Suppressor macrophage (primary cell): Measurements from ENCODE around the gene TK1.
"Not testable (repeated sequence)": the region's sequence is repeated elsewhere in the genome, so short reads cannot be mapped to it uniquely, and the experiment has no call there.

Experiments
- DNase-seq, 4 experiments: peaks; one replicate each; pipeline ENCODE4 v3.0.0-alpha.2; 2020 to 2022

Gene TK1

DNA sequence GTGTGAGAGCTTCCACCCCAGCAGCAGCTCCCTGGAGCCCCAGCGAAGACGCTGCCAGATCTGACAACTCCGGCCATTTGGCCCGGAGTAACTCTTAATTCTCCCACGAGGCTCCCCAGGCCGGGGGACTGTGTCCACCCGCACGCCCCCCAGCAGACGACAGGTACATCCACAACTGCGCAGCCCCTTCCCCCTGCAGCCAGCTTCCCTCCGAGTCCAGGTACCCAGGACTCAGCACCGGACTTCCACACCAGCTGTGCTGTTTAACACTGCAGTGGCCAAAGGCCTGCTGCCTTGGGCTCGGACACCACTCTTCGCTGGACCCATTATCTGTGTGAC, 11.2 kb downstream of the TK1 start:
- DNase-seq, result no peak

DNA sequence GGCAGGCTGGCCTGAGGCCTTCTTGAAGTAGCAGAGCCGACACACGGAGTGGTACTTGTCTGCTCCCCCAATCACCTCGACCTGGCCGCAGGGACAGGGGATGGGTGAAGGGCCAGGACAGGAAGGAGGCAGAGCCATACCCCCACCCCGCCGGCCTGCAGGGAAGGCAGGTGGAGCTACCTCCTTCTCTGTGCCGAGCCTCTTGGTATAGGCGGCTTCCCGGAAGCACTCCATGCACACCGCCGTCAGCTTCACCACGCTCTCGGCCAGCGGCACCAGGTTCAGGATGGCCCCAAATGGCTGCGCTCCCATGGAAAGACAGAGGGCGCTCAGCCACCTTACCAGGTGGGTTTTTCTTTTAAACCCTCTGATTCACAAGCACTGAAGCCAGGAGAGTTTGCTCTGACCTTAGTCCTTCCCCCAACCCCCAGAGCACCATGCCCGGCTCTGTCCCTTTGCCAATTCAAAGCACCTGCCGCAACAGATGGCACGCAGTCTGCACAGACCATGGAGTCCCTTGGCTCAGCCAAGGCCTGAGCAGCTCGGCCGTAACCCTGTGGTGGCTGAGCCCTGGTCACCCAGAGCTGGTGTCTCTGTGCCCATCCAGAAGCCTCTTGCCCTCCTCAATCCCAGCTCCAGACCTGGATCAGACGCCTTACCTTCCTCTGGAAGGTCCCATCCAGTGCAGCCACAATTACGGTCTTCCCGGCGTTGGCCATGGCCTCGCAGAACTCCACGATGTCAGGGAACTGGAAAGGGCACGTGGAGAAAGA, 11.8 kb downstream of the TK1 start:
- no peak for DNase-seq

DNA sequence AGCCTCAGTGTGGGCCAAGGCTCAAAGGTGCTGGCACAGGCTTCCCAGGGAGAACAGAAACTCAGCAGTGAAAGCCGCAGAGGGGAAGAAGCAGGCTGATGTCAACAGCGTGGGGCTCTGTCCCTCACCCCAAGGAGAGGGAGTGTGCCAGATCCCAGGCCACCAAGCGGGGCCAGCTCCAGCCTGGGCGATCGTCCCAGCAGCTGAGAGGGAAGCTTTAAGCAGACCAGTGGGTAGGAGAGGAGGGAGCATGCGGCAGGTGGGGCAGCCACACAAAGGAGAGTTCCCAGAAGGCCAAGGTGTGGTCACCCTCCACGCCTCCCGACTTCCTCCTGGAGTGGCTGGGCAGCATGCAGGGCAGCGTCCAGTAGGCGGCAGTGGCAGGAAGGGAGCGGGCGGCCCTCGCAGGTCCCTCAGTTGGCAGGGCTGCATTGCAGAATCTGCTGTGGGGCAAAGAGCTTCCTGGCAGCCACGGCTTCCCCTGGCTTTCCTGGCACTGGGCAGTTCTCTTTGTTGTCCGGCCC, 12.4 kb downstream of the TK1 start:
- DNase-seq, result peak; percentile 87 to 93 (median 92)

DNA sequence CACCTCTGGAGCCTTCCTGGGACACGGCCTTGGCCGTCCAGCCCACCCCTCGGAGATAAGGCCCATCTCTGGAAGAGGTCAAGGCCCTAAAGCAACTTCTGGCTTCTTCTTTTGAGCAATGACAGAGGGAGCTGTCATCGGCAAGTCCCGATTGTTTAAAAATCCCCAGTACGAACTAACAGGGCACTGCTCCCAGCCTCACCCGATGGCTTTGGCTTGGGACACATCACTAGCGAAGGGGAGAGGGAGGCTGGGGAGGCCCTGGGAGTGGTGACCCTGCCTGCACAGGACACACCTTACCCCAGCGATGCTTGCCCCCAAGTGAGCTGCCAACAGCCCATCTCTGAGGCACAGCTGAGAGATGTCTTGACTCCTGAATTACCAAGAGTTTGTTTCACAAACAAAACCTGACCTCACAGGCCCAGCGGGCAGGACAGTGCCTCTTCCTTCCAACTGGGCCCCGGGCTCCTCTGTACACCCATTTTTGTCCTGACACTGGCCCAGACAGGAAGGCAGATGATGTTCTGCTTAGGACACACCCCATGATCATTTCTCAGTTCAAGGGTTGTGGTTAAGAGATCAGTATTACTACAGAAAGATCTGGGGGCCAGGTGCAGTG, 13.6 kb downstream of the TK1 start:
- DNase-seq, result peak in 3 of 4 experiments; percentile 41 to 46 (median 41)

DNA sequence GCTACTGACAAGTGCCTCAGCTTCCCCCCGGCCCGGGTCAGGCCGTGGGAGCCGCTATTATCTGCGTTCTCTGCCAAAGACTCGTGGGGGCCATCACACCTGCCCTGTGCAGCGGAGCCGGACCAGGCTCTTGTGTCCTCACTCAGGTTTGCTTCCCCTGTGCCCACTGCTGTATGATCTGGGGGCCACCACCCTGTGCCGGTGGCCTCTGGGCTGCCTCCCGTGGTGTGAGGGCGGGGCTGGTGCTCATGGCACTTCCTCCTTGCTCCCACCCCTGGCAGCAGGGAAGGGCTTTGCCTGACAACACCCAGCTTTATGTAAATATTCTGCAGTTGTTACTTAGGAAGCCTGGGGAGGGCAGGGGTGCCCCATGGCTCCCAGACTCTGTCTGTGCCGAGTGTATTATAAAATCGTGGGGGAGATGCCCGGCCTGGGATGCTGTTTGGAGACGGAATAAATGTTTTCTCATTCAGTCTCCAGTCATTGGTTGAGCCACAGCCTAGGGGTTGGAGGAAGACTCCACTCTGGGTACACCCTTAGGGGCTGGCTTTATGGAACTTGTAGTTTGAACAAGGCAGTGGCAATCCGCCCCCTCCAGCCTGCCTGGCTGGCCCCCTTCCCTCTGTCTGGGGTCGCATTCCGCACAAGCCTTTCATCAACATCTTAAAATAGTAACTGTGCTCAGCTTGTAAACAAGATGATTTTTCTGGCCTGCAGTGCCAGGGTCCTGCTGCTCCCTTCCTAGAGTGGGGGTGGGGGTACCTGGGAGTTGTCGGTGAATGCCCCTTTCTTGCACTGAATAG, 14.4 kb downstream of the TK1 start:
- peak; percentile 67 to 88 (median 78) for DNase-seq

DNA sequence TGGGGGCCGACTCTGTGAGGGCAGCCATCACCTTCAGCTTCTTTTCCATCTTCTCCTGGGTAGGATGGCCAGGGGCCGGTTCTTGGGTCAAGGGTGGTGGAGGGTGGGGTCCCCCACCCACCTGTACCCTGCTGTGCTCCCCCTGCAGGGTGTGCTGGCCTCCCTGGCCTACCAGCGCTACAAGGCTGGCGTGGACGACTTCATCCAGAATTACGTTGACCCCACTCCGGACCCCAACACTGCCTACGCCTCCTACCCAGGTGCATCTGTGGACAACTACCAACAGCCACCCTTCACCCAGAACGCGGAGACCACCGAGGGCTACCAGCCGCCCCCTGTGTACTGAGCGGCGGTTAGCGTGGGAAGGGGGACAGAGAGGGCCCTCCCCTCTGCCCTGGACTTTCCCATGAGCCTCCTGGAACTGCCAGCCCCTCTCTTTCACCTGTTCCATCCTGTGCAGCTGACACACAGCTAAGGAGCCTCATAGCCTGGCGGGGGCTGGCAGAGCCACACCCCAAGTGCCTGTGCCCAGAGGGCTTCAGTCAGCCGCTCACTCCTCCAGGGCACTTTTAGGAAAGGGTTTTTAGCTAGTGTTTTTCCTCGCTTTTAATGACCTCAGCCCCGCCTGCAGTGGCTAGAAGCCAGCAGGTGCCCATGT, 15.1 kb downstream of the TK1 start:
- not testable (repeated sequence) for DNase-seq

DNA sequence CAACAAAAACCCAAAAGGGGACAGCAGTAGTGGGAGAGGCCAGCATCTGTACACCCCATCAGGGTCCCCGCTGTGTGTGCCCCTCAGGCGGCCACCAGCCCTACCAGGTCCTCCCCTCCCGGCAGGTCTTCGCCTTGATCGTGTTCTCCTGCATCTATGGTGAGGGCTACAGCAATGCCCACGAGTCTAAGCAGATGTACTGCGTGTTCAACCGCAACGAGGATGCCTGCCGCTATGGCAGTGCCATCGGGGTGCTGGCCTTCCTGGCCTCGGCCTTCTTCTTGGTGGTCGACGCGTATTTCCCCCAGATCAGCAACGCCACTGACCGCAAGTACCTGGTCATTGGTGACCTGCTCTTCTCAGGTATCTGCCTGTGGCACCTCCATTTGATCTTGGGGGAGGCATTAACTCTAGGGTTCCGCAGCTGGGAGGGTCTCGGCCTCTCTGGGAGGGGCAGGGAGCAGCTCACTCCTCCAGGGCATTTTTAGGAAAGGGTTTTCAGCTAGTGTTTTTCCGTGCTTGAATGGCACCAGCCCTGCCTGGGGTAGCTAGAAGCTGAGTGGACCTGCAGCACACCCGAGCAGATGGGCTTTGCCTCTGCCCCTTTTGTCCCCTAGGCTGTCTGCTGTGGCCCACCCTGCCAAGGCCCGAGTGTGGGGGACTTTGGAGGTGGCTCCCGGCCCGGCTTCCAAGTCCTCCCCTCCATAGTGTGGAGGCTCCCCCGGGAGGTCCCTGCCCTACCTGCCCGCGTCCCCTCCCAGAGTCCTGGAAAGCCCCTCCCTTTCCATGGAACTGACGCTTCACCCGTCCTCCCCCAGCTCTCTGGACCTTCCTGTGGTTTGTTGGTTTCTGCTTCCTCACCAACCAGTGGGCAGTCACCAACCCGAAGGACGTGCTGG, 15.9 kb downstream of the TK1 start:
- DNase-seq, result peak in 3 of 4 experiments; percentile 44 to 65 (median 49)

DNA sequence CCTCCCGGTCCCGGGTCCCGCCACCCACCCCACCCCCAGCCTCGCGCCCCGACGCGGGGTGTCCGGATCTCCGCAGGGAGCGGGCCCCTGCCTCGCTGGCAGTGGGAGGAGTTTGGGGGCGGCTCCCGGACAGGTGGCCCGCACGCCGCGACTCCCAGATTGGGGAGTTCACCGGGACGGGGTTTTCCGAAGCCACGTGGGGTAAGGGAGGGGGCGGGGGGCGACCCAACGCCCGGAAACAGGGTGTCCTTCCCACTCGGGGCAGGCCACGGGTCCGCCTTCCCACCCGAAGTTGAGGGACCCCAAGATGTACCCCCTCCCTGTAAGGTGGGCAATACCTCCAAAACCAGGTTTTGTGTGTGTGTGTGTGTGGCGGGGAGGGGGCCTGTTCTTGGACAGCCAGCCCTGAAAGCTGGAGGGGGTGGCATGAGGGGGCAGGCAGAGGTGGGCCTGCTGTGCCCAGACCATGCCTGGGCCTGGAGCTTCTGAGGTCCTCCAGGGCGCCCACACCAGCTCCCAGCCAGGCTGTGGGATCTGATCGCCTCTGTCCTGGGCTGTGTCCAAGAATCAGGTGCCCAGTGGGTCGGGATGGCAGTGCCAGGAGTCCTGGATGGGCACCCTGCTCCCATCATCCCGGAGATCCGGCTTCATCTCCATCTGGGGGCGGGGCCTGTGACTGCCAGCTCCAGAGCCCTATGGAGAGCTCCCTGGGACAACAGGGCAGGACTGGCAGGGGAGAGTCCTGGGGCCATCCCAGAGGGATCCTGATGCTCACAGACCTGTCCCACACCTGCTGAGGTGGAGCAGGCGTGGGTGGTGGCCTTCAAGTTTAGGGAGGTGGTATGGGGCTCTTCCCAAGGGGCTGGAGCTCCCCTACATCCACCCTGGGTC, 17.7 kb downstream of the TK1 start:
- peak in 3 of 4 experiments; percentile 46 to 64 (median 47) for DNase-seq

DNA sequence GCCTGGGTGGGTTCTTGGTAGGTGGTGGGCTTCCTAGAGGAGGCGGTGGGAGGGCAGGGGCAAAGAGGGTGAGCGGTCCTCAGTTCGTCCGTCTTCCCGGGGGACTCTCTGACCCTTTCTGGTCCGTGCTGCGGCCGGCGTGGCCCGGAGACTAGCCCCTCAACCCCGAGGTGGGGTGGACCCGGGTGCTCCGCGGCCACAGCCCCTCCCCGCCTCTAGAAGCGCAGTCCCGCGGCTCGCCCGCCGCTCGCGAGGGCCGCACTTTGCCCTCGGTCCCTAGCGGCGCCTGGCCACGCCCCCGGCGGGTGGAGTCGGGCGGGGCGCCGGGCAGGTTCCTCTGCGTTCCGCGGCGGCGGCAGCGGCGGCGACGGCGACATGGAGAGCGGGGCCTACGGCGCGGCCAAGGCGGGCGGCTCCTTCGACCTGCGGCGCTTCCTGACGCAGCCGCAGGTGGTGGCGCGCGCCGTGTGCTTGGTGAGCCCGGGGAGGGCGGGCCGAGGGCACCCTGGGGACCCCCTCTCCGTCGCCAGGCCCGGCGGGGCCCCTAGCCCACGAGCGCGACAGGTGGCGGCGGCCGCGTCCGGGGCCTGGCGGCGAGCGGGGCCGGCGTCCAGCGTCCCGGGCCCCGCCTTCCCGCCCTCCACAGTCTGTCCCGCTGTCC, 18.5 kb downstream of the TK1 start, which contains the start of gene SYNGR2:
SYNGR2 (plus strand) TSS at position 340 of the 661 bp plus-strand sequence; CDS start at position 376, 36 bp downstream.
- peak; percentile 91 to 98 (median 94) for DNase-seq

DNA sequence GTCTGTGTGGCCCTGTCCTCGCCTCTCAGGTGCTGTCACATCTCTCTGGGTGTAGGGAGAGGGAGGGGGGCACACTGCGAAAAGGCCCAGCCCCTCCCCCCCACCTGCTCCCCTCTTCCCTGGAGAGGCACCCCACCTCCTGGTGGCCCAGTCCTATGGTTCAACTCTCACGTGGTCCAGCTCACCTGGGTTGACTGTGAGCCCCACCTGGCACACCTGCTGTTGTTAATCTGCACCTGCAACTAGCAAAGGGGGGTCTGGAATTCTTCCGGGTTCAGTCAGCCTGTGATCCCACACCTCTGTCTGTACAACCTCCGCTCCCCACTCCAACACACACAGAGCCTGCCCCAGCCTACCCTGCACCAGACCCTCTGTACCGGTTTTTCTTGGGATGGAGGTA, 20.4 kb downstream of the TK1 start:
- no peak for DNase-seq

DNA sequence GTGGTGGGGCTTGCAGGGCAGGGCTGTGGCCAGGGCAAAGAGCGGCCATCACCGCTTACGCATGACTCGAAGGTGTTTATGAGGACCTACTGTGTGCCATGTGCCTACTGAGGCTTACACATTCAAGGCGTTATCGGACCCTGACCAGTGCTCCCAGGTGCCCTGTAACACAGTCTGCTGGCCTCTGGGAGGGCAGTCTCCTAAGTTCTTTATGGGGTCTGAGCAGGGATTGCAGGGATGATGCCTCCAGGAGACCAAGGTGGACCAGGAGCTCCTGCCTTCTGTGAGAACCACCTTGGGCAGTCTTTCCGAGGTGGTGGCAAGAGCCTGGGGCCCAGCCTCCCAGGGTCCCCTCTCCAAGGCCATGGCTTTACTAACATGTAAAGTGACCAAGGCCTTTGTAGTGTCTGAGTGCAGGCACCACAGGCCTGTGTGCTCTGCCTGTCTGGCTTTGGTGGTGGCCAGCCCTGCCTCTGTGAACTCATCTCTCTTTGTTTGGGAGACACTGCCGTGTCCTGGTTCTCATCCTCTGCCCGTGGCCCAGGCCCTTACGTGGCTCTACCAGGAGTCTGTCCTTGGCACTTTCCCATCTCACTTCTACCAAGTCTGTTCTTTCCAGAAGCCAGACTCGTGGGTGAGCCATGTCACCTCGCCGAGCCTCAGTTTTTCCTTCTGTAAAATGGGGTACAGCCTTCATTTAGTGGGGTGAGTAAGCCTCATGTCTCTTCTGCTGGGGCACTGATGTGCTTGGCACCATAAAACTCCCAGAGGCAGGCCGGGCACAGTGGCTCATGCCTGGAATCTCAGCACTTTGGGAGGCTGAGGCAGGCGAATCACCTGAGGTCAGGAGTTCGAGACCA, 21.9 kb downstream of the TK1 start:
- DNase-seq, result no peak

DNA sequence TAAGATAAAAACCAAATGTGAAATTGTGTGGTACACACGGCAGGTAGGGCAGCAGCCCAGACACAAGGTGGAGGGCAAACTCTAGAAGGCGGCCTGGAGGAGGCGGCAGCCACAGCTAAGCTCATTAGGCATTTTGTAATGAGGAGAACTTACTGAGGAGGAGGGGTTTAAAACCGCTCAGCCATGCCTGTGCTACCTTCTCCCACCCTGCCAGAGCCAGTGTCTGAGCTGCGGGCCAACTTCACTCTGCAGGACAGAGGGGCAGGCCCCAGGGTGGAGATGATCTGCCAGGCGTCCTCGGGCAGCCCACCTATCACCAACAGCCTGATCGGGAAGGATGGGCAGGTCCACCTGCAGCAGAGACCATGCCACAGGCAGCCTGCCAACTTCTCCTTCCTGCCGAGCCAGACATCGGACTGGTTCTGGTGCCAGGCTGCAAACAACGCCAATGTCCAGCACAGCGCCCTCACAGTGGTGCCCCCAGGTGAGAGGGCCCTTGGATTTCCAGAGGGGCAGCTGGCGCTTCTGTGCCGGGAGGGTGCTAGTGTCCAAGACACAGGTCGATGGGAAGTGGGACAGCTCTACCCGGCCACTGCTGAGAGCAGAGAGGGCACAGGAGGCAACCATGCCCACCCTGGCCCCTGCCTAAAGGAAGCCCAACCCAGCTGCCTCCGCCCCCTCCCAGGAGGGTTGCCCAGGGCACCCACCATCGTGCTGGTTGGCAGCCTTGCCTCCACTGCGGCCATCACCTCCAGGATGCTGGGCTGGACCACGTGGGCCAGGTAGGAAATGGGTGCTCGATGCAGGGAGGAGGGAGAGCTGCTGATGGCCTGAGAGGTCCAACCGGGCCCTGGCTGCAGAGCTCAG, 22.7 kb downstream of the TK1 start:
- DNase-seq, result no peak

DNA sequence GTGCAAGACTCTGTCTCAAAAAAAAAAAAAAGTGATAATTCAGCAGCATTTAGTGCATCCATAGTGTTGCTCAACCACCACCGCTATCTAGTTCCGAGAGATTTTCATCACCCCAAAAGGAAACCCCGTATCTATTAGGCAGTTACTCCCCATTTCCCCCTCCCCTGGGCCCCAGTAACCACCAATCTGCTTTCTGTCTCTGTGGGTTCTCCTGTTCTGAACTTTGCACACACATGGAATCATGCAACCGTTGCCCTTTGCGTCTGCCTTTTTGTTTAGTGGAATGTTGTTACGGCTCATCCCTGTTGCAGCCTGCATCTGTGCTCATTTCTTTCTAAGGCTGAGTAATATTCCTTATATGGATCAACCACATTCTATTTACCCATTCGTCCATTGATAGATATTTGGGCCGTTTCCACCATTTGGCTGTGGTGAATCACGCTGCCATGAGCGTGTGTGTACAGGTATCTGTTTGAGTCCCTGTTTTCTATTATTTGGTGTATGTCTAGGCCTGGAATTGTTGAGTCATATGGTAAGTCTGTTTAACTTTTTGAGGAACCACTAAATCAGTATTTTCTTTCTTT, 27.2 kb downstream of the TK1 start:
- DNase-seq, result peak in 3 of 4 experiments; percentile 36 to 53 (median 44)

DNA sequence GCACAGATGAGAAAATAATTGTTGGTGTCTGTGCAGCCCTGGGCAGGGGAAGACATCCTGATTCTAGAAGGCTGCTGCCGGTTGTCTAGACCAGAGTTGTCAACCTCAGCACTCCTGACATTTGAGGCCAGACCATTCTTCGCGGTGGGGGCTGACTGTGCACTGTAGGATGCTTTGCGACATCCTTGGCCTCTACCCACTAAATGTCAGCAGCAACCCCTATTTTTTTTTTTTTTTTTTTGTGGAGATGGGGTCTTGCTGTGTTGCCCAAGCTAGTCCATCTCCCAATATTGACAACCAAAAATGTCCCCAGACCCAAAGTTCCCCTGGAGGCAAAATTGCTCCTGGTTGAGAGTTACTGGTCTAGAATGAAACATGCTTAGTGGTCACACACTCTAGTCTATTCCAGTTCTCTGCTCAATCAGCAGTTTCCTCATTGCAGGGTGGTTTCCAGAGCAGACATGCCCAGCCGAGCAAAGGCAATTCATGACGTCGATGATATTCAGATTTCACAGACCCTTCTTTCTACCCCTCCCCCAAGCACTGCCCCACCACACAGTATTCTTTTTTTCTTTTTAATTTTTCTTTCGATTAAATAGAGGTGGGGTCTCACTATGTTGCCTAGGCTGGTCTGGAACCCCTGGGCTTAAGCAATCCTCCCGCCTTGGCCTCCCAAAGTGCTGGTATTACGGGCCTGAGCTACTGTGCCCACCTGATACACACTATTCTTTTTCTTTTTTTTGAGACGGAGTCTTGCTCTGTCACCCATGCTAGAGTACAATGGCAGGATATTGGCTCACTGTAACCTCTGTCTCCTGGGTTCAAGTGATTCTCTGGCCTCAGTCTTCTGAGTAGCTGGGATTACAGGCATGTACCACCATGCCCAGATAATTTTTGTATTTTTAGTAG, 31.7 kb downstream of the TK1 start:
- DNase-seq, result peak; percentile 86 to 94 (median 90)

DNA sequence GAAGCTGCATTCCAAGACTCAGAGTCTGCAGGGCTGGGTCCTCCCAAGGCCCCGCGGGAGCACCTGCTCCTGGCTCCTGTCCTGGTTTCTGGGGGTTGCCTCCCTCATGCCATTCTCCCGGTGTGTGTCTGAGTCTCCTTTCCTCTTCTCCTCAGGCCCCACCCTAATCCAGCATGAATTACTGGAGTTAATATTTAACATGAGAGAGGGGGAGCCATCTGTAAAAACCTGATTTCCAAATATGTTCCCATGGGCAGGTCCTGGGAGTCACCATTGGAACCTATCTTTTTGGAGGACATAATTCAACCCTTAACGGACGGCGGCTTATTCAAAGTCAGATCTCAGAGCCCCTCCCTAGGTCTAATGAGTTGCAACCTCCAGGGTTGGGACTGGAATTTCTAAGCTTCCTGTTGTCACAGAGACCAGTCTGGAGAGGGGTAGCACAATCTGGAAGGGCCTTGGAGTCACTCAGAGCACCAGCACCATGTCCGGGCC, 35.3 kb downstream of the TK1 start:
- no peak for DNase-seq
